ENCODE results near the gene SLCO1B3.
A peak's percentile ranks its signal among the peaks of the same experiment; 100 is the strongest.

DNA sequence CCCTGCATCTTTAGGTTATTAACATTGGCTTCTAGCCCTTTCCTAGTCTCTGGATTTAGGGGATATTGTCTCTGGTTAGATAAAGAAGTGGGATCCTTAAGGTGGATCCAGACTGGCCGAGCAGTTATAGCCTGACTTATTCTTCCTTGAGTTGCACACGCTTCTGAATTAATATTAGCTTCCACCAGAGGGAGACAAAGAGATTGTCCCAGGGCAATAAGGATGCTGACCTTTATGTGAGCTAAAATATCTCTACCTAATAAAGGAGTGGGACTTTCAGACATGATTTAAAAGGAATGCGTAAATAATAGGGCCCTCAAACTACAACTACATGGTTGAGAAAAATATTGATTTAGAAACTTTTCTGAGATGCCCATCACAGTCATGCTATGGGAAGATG is 139.7 kb downstream of the SLCO1B3 start:
- TF ChIP-seq, protein P1, sequence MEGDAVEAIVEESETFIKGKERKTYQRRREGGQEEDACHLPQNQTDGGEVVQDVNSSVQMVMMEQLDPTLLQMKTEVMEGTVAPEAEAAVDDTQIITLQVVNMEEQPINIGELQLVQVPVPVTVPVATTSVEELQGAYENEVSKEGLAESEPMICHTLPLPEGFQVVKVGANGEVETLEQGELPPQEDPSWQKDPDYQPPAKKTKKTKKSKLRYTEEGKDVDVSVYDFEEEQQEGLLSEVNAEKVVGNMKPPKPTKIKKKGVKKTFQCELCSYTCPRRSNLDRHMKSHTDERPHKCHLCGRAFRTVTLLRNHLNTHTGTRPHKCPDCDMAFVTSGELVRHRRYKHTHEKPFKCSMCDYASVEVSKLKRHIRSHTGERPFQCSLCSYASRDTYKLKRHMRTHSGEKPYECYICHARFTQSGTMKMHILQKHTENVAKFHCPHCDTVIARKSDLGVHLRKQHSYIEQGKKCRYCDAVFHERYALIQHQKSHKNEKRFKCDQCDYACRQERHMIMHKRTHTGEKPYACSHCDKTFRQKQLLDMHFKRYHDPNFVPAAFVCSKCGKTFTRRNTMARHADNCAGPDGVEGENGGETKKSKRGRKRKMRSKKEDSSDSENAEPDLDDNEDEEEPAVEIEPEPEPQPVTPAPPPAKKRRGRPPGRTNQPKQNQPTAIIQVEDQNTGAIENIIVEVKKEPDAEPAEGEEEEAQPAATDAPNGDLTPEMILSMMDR (IDR thresholded peaks at IDR 0.05; ENCODE audit: low read length) = peak; percentile 65
- TF ChIP-seq EZH2 (IDR thresholded peaks at IDR 0.05; ENCODE audit: borderline replicate concordance, low read length) = no peak

All from OCI-LY1 (cell line).